GM12874 (cell line): ENCODE data around the gene RAX2.

ENCODE experiments used
- CTCF ChIP-seq: IDR thresholded peaks from 2 replicates; pipeline ENCODE4 v1.5.1; 2011; ENCODE audit warnings: low read depth, mild to moderate bottlenecking, control low read depth, low read length, moderate library complexity; ENCODE audit not compliant: insufficient read depth

The RAX2 gene

GRCh38 chr19:3745363-3746045, 26.5 kb downstream of the RAX2 start:
- no peak for TF ChIP-seq CTCF

GRCh38 chr19:3743486-3743885, 28.5 kb downstream of the RAX2 start:
- no peak for TF ChIP-seq CTCF

GRCh38 chr19:3740431-3740830, 31.6 kb downstream of the RAX2 start:
- no peak for TF ChIP-seq CTCF

- no peak for TF ChIP-seq CTCF
Observed at GRCh38 chr19:3738477-3739220, 33.4 kb downstream of the RAX2 start.

GRCh38 chr19:3737487-3738205, 34.4 kb downstream of the RAX2 start:
- TF ChIP-seq CTCF: no peak

- TF ChIP-seq CTCF: no peak
Observed at GRCh38 chr19:3736106-3736724, 35.8 kb downstream of the RAX2 start.

GRCh38 chr19:3734310-3734600, 37.8 kb downstream of the RAX2 start:
- TF ChIP-seq CTCF: no peak
